Testis (tissue), 3 donors: ENCODE measurements around the gene ANKRD44. TPM values are rescaled to one million over a fixed set of nuclear protein-coding genes. Genes with fewer than 3 reads are reported as not detected.

ENCODE experiments used
- DNase-seq: peaks from one replicate; pipeline ENCODE4 v3.0.0-alpha.2; 2019
- H3K27ac ChIP-seq, 2 donors: fragments of 200-600 bp; sonication (generic); one replicate each; pipeline ENCODE4 v1.5.1; 2019
- H3K27me3 ChIP-seq: fragments of 200-600 bp; sonication (generic); one replicate; pipeline ENCODE4 v1.5.1; 2019
- H3K36me3 ChIP-seq: fragments of 200-600 bp; sonication (generic); one replicate; pipeline ENCODE4 v1.5.1; 2017; ENCODE audit warnings: low read depth; ENCODE audit errors: missing control alignments
- H3K4me1 ChIP-seq: fragments of 200-600 bp; sonication (generic); one replicate; pipeline ENCODE4 v1.5.1; 2019
- H3K4me3 ChIP-seq, 2 donors: fragments of 200-600 bp; sonication (generic); one replicate each; pipeline ENCODE4 v1.5.1; 2017 to 2019
- H3K9me3 ChIP-seq: fragments of 200-600 bp; sonication (generic); one replicate; pipeline ENCODE4 v1.5.1; 2017
- CTCF ChIP-seq, 3 experiments: fragments of 450-650 bp in 2 of 3; fragments of 200-600 bp in 1 of 3; sonication (generic) in 1 of 3; IDR thresholded peaks; one replicate each; pipeline ENCODE4 v1.5.1; 2016 to 2019; ENCODE audit warnings: antibody characterized with exemption in 3 of 3, mild to moderate bottlenecking in 2 of 3, moderate library complexity in 1 of 3
- POLR2A ChIP-seq: fragments of 450-650 bp; IDR thresholded peaks from one replicate; pipeline ENCODE4 v1.6.1; 2017; ENCODE audit warnings: antibody characterized with exemption, mild to moderate bottlenecking, moderate library complexity
- WGBS, 2 donors: methylation state at CpG; one replicate each; pipeline ENCODE4 v1.1.5; 2018; 5-methylcytosine and 5-hydroxymethylcytosine counted together
- intact Hi-C: fragments of 100-400 bp; cut with DNase I; formaldehyde crosslinking; loops from one replicate; pipeline ENCODE4 v1.15.1; 2023; ENCODE audit warnings: low total_unique reads
- polyA plus RNA-seq: library from polyadenylated mRNA; stranded (reverse); fragments of 350-450 nt; fragmentation: Illumina TruSeq; extraction: RNeasy Lipid Tissue Mini Kit (QIAGEN cat#74804); gene quantifications from one replicate; pipeline ENCODE4 v1.2.3, GENCODE V29; 2014; ENCODE audit warnings: low read depth, low replicate concordance; ENCODE audit not compliant: insufficient read depth
- total RNA-seq, 2 donors: library from RNA; depleted of rRNA; stranded (reverse); fragments of >200 nt; gene quantifications; one replicate each; pipeline ENCODE4 v1.2.3, GENCODE V29; 2016

ANKRD44 gene
- total and polyA plus RNA-seq, 3 donors from 2014 or later, result 11.2 to 14.5 (median 11.5) TPM

- no peaks in the 10 kb centered on the region for H3K9me3 ChIP-seq
- no peaks in the 10 kb centered on the region for H3K36me3 ChIP-seq
- no peak for DNase-seq
- H3K4me3 ChIP-seq, result no peak overlapping the region
- H3K27ac ChIP-seq, result no peak overlapping the region
- TF ChIP-seq CTCF (IDR thresholded peaks at IDR 0.05), result no peak
- no peak for TF ChIP-seq POLR2A
- H3K27me3 ChIP-seq, result no peaks in the 10 kb centered on the region
- WGBS, 2 donors, result 82 to 89% methylated on average over 4 of the region's 4 CpGs
- peaks cover 11% of the 10 kb centered on the region for H3K4me1 ChIP-seq
- intact Hi-C loops, result no loop called here
These were observed 232.0 kb downstream of the ANKRD44 start for GRCh38 chr2:197078535-197078934.

- Histone ChIP-seq H3K36me3 (no peaks in the 10 kb centered on the region), H3K4me3 (no peak overlapping the region), H3K27ac (peak overlapping the region in 1 of 2 donors; percentile 61), H3K27me3 (no peaks in the 10 kb centered on the region), H3K4me1 (peaks cover 11% of the 10 kb centered on the region), H3K9me3 (no peaks in the 10 kb centered on the region)
- no peak for DNase-seq
- intact Hi-C loops, result no loop called here
- WGBS, 2 donors, result 43 to 47% methylated on average over 2 of the region's 2 CpGs
- TF ChIP-seq CTCF (IDR thresholded peaks at IDR 0.05), result no peak
These were observed 233.2 kb downstream of the ANKRD44 start for GRCh38 chr2:197077336-197077735.

- 0% methylated on average over 1 of the region's 1 CpG for WGBS, 2 donors
- no peaks in the 10 kb centered on the region for H3K27me3 ChIP-seq
- no peak for DNase-seq
These were observed 233.9 kb downstream of the ANKRD44 start for GRCh38 chr2:197076652-197077051.

GRCh38 chr2:197075754-197076337, 234.7 kb downstream of the ANKRD44 start:
- DNase-seq, result no peak
- peaks cover 11% of the 10 kb centered on the region for H3K4me1 ChIP-seq
- no peak overlapping the region for H3K4me3 ChIP-seq
- WGBS, 2 donors, result 78 to 80% methylated on average over 7 of the region's 7 CpGs
- H3K9me3 ChIP-seq, result no peaks in the 10 kb centered on the region
- H3K36me3 ChIP-seq, result no peaks in the 10 kb centered on the region
- intact Hi-C loops, result no loop called here
- H3K27ac ChIP-seq, result peak overlapping the region in 1 of 2 donors; percentile 72
- TF ChIP-seq POLR2A, result no peak
- peak in 1 of 3 experiments; percentile 16 for TF ChIP-seq CTCF (IDR thresholded peaks at IDR 0.05)
- H3K27me3 ChIP-seq, result no peaks in the 10 kb centered on the region

More at GRCh38 chr2:197076652-197077051, 233.9 kb downstream of the ANKRD44 start:
- H3K9me3 ChIP-seq, result no peaks in the 10 kb centered on the region
- no peaks in the 10 kb centered on the region for H3K36me3 ChIP-seq
- intact Hi-C loops, result no loop called here
- no peak overlapping the region for H3K4me3 ChIP-seq
- TF ChIP-seq POLR2A, result no peak
- no peak for TF ChIP-seq CTCF (IDR thresholded peaks at IDR 0.05)
- H3K27ac ChIP-seq, result peak overlapping the region in 1 of 2 donors; percentile 61
- peaks cover 11% of the 10 kb centered on the region for H3K4me1 ChIP-seq

DNA sequence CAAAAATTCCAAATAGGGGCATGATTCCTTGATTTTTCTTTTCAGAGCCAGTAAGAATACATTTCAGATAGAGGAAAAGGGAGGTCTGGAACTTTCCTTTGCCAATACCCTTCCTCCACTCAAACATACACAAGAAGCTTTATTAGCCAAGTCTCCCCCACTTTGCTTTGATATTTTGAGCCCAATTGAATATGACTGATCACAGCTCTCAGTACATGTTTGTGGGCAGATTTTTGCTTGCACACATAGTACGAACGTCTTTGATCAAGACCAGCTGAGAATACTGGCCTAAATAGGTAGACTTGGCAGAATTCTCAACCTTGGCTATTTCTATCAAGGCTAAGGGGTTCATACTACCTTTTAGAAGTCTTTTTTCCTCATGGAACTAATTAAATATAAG, 235.3 kb downstream of the ANKRD44 start:
- Histone ChIP-seq H3K9me3 (no peaks in the 10 kb centered on the region), H3K27ac (peak overlapping the region; percentile 9 to 72), H3K4me1 (peaks cover 11% of the 10 kb centered on the region), H3K27me3 (no peaks in the 10 kb centered on the region), H3K36me3 (no peaks in the 10 kb centered on the region), H3K4me3 (no peak overlapping the region)
- no peak for DNase-seq
- no peak for TF ChIP-seq POLR2A
- no peak for TF ChIP-seq CTCF (IDR thresholded peaks at IDR 0.05)
- 51 to 53% methylated on average over 2 of the region's 2 CpGs for WGBS, 2 donors
- intact Hi-C loops, result no loop called here
